NCI-H524 (cell line): ENCODE measurements around the gene SOD3.
A peak's percentile ranks its signal among the peaks of the same experiment; 100 is the strongest.

Experiments
- DNase-seq, 2 experiments: peaks; one replicate each; lab custom pipeline; 2025; lab: John Stamatoyannopoulos, UW

Gene SOD3

DNA sequence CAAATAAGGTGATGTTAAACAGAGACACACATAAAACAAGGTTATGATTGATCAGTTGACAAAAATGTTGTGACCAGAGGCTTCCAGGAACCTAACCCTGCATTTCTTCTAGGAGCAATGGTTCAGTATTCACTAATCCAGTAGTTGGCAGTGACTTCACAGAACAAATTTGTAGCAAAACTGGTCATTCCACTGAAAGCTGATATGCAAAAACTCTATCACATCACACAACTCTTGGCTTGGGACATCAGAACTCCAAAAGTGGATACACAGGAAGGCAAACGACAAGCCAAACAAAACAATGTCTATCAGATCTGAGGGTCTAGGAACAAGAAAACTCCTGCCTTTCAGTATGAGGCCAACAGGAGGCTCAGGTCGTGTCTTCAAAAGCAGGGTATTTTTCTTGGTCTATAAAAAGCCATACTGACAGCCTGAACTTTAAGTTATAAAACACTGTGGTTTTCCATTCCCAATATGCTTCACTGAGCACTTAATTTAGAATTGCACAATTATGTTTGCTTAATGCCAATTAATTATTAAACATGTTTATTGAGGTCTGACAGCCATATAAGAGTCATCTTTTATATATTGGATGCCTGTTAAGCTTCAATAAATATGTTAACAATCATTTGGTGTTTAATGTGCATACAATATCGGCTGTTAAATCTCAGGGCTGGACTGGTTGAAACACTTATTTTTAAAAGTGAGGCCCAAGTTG is 45.6 kb downstream of the SOD3 start:
- no peak for DNase-seq

DNA sequence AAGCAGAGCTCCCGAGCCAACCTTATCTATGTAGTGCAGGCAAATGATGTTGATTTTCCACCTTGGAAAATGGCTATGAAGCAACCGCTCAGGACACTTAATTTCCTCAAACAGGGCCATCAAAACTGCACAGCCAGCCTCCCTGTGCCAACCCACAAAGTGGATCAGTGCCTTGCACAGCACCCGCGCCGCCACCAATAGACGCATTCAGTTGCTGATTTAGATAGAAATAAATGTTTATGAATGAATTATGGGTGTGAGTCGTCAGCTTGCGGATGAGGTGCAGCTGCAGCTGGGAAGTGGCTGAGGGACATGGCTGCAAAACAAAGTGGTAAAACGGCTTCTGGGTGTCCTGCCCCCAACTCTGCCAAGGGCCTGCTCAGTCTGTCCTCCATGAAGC is 47.0 kb downstream of the SOD3 start:
- DNase-seq = no peak

DNA sequence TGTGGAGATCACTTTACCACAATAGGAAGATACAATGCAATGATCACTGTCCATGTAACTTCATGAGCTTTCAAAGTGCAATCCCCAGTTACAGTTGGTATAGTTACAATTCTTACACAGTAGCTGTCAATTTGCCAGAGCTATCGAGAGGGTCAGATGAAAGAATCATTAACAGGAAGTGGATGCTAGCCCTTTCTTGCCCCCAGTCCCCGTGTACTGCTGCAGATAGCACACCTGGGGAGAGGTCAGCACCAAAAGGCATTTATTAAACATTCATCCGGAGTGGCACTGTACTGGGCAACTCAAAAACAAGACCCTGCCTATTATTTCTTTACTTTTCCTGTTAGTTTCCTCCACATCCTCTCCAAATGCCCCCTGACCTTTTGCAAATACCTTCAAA is 47.7 kb downstream of the SOD3 start:
- DNase-seq = no peak

DNA sequence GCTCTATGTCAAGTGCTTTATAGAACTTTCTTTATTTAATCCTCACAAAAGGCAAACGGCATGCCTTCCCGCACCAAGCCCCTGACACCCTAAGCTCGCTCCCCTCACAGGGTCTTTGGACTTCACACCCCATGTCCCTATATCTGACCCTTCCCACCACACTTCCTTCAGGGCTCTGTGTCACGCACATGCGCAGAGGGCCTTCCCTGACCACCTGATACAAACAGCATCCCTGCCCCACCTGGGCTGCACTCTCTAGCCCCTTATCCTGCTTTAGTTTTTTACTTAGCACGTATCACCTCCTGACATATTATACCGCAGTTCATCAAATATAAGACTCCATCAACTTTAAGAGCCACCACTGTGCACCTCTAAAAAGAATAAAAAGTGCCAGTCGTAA is 49.8 kb downstream of the SOD3 start:
- DNase-seq = no peak

DNA sequence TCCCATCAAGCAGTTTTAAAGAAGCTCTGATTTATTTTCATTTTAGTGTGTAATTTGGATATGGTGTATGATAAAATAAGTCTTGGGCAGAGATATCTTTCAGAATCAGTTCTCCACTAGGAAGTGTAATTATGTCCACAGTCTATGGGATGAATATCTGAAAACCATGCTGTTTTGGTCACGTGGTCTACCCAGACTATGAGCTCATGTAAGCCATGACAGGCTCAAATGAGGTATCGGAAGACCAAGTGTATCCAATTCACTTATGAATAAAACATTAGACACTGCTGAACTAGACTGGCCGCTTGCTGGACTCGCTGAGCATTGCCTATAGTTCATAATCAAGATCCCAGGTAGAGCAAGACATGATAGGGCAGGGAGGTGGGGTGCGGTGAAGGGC is 50.5 kb downstream of the SOD3 start:
- peak; percentile 21 to 57 for DNase-seq

DNA sequence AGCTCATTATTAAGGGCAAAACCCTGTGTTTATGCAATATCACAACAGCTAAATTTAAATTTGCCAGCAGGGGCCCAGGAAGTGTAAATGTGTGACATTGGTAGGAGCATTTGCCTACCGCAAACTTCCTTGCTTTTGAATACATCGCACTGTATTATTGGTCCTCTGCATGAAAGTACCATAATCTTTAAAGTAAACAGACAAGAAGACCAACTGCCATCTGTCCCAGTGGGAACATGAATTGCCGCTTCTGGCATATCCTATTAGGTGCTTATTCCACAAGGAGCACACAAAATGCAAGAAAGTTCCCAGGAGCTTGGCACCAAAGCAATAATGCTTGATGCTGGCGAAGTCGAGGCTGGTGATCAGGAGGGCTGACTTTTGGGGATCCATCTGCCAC is 51.3 kb downstream of the SOD3 start:
- peak; percentile 72 to 94 for DNase-seq

DNA sequence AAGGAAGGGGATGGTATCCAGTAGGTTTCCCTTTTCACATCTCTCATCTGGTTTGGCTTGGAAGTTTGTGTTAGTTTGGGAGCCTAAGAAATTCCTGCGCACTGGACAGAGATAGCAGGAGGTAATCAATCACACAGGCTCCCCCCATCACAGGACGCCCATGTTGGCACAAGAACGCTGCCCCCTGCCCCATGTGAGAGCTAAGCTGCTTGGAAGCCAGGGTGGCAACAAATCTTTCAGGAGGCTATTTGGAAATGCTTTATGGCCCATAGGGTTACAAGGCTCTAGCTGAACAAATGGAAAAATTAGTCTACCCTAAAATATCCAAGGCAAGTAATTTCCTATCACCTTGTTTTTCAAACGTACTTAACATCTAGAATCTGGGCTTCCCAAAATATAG is 54.0 kb downstream of the SOD3 start:
- DNase-seq = no peak

DNA sequence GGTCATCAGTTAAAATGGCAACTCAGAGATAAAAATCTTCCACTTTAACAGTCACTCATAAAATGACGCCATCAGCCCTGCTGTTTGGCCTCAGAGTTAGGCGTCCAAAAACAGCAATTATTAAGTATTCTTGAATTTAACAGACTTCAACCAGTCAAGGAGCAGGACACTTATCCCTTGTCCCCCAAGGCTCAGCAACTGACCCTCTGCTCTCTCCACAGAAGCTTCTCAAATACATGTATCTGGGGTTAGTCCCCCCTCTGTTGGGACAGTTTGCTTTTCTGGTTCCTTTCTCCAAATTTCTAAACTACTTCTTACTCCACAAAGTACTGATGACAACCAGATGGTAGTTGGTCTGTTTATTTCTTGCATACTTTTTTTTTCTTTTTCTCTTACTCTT is 54.4 kb downstream of the SOD3 start:
- no peak for DNase-seq
